B cell (primary cell): ENCODE data around the gene CCDC85A. TPM values are rescaled to one million over a fixed set of nuclear protein-coding genes. Genes with fewer than 3 reads are reported as not detected.

Source experiments
- ATAC-seq: fragments of 200-7000 bp; cut with Tn5 transposase; one replicate; pipeline ENCODE4 v1.10.0; 2021; ENCODE audit warnings: low read depth, mild to moderate bottlenecking, moderate number of reproducible peaks, moderate library complexity
- CTCF ChIA-PET: fragments of 350-600 bp; sonication (Branson Sonifier 250); formaldehyde crosslinking; loops from one replicate; lab custom pipeline; 2021; ENCODE audit warnings: antibody characterized with exemption, inconsistent platforms; lab: Charles Lee
- POLR2A ChIA-PET: fragments of 350-600 bp; sonication (Branson Sonifier 250); formaldehyde crosslinking; loops from one replicate; lab custom pipeline; 2021; ENCODE audit warnings: antibody characterized with exemption; lab: Charles Lee
- DNase-seq: peaks from one replicate; pipeline ENCODE4 v3.0.0; 2013
- H2AFZ ChIP-seq: 2 replicates; pipeline ENCODE4 v1.6.1; 2012; ENCODE audit warnings: mild to moderate bottlenecking, low read depth, low read length; ENCODE audit not compliant: insufficient read depth, poor library complexity, severe bottlenecking
- H3K27ac ChIP-seq, 2 donors: 1 replicate in 1 of 2; 2 replicates in 1 of 2; pipeline ENCODE4 v1.5.1; 2012 to 2013; ENCODE audit warnings: low read length in 2 of 2, mild to moderate bottlenecking in 2 of 2, moderate library complexity in 1 of 2
- H3K27me3 ChIP-seq, 4 experiments: fragments of 200-600 bp in 1 of 4; sonication (generic) in 1 of 4; replicated peaks in 1 of 4; 1 replicate in 2 of 4; 2 replicates in 2 of 4; pipeline versions ENCODE4 v1.6.1 to v1.7.0; 2013 to 2016; ENCODE audit warnings: low read length in 3 of 4, mild to moderate bottlenecking in 2 of 4, mixed read lengths in 1 of 4, moderate library complexity in 1 of 4; ENCODE audit not compliant: insufficient read depth in 4 of 4, control insufficient read depth in 3 of 4; ENCODE audit errors: control extremely low read depth in 1 of 4
- H3K36me3 ChIP-seq, 2 experiments: replicated peaks in 1 of 2; 1 replicate in 1 of 2; 2 replicates in 1 of 2; pipeline versions ENCODE4 v1.6.1 to v1.7.1; 2013; ENCODE audit warnings: low read length in 1 of 2; ENCODE audit not compliant: insufficient read depth in 2 of 2, control insufficient read depth in 1 of 2; ENCODE audit errors: control extremely low read depth in 1 of 2, extremely low read depth in 1 of 2
- H3K4me1 ChIP-seq, 2 donors: fragments of 200-600 bp in 1 of 2; sonication (generic) in 1 of 2; 1 replicate in 1 of 2; 2 replicates in 1 of 2; pipeline versions ENCODE4 v1.5.1 to v1.6.1; 2013 to 2017; ENCODE audit warnings: low read length in 2 of 2; ENCODE audit not compliant: control insufficient read depth in 2 of 2, insufficient read depth in 2 of 2
- H3K4me2 ChIP-seq: replicated peaks from 2 replicates; pipeline ENCODE3; 2012; ENCODE audit warnings: mild to moderate bottlenecking, low read depth, low read length; ENCODE audit not compliant: poor library complexity, severe bottlenecking
- H3K4me3 ChIP-seq, 5 experiments: fragments of 200-600 bp in 1 of 5; sonication (generic) in 1 of 5; 1 replicate in 3 of 5; 2 replicates in 2 of 5; pipeline versions ENCODE4 v1.5.1 to v1.7.0; 2011 to 2016; ENCODE audit warnings: low read length in 4 of 5, mild to moderate bottlenecking in 4 of 5, low read depth in 2 of 5, control low read depth in 1 of 5, moderate library complexity in 1 of 5; ENCODE audit not compliant: insufficient read depth in 1 of 5; ENCODE audit errors: control extremely low read depth in 1 of 5, extremely low read depth in 1 of 5
- H3K79me2 ChIP-seq: fragments of 200-600 bp; sonication (generic); one replicate; pipeline ENCODE4 v1.6.0; 2016; ENCODE audit warnings: low read length; ENCODE audit not compliant: control insufficient read depth, insufficient read depth
- H3K9ac ChIP-seq: fragments of 200-600 bp; sonication (generic); 2 replicates; pipeline ENCODE4 v1.6.1; 2017; ENCODE audit warnings: mild to moderate bottlenecking, low read length, moderate library complexity
- H3K9me3 ChIP-seq, 3 donors: one replicate each; pipeline versions ENCODE4 v1.6.1 to v1.7.1; 2013; ENCODE audit warnings: low read length in 2 of 3; ENCODE audit not compliant: control insufficient read depth in 2 of 3, insufficient read depth in 1 of 3; ENCODE audit errors: control extremely low read depth in 1 of 3
- H4K20me1 ChIP-seq: 2 replicates; pipeline ENCODE4 v1.6.0; 2012; ENCODE audit warnings: mild to moderate bottlenecking, low read length; ENCODE audit not compliant: insufficient read depth, control insufficient read depth, poor library complexity, severe bottlenecking
- H3K27ac Mint-ChIP-seq: one replicate; pipeline ENCODE4 v1.8.0; 2021; ENCODE audit warnings: mixed read lengths
- H3K27me3 Mint-ChIP-seq: one replicate; pipeline ENCODE4 v1.8.0; 2021; ENCODE audit warnings: mixed read lengths
- H3K4me1 Mint-ChIP-seq: one replicate; pipeline ENCODE4 v1.8.0; 2021; ENCODE audit warnings: mixed read lengths
- H3K4me3 Mint-ChIP-seq: one replicate; pipeline ENCODE4 v1.8.0; 2021; ENCODE audit warnings: mixed read lengths
- H3K9me3 Mint-ChIP-seq: one replicate; pipeline ENCODE4 v1.8.0; 2022; ENCODE audit warnings: mixed read lengths; ENCODE audit not compliant: insufficient read depth
- EZH2 ChIP-seq: IDR thresholded peaks from 2 replicates; pipeline ENCODE4 v1.6.1; 2012; ENCODE audit warnings: borderline replicate concordance, low read depth, mild to moderate bottlenecking, moderate library complexity, low read length; ENCODE audit not compliant: insufficient read depth, poor library complexity, severe bottlenecking
- WGBS: methylation state at CpG from one replicate; pipeline ENCODE4 v1.1.5; 2013; ENCODE audit warnings: missing lambda C conversion rate; ENCODE audit not compliant: insufficient coverage; 5-methylcytosine and 5-hydroxymethylcytosine counted together
- intact Hi-C: fragments of 100-400 bp; cut with micrococcal nuclease; formaldehyde crosslinking; loops from one replicate; pipeline ENCODE4 v1.10.0; 2022
- polyA plus RNA-seq: library from polyadenylated mRNA; depleted of rRNA; stranded (reverse); fragments of >200 nt; gene quantifications from 2 replicates; pipeline ENCODE4 v1.2.3, GENCODE V29; 2012
- total RNA-seq, 2 donors: library from RNA; stranded (reverse); fragments of 120-200 nt in 1 of 2; gene quantifications; 1 replicate in 1 of 2; 2 replicates in 1 of 2; pipeline versions ENCODE4 v1.2.3 to v1.2.4, GENCODE V29; 2013 to 2022
- TF ChIP-seq, protein P1 (sequence below): fragments of 200-600 bp; IDR thresholded peaks from one replicate; pipeline ENCODE4 v1.8.0; 2022; ENCODE audit warnings: antibody characterized with exemption, mild to moderate bottlenecking

The CCDC85A gene
- total and polyA plus RNA-seq, 2 donors (not counting 1 experiment from before 2014, with no cell fraction given), result 0.15 TPM; not detected in 1

DNA sequence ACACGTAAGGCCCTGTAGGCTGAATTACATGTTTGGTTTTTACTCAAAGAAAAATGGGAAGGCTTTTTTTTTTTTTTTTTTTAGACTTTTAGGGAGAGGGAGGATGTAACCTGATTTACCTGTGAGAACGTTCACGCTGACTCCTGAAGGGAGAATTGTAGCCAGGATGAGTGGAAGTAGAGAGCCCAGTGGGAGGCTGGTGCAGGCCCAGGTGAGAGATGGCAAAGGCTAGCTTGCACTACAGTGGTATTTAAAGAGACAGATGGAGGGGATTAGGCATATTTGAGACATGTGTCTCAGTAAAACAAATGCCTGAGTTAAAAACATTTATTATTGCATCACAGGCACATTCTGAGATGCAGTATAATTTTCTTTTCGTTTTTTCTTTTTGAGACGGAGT is 107.9 kb downstream of the CCDC85A start:
- TF ChIP-seq EZH2, result no peak
- TF ChIP-seq, protein P1, sequence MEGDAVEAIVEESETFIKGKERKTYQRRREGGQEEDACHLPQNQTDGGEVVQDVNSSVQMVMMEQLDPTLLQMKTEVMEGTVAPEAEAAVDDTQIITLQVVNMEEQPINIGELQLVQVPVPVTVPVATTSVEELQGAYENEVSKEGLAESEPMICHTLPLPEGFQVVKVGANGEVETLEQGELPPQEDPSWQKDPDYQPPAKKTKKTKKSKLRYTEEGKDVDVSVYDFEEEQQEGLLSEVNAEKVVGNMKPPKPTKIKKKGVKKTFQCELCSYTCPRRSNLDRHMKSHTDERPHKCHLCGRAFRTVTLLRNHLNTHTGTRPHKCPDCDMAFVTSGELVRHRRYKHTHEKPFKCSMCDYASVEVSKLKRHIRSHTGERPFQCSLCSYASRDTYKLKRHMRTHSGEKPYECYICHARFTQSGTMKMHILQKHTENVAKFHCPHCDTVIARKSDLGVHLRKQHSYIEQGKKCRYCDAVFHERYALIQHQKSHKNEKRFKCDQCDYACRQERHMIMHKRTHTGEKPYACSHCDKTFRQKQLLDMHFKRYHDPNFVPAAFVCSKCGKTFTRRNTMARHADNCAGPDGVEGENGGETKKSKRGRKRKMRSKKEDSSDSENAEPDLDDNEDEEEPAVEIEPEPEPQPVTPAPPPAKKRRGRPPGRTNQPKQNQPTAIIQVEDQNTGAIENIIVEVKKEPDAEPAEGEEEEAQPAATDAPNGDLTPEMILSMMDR, result no peak
- H3K27ac Mint-ChIP-seq, result no peak overlapping the region
- H3K9me3 Mint-ChIP-seq, result no peaks in the 10 kb centered on the region
- Histone ChIP-seq H3K79me2 (no peaks in the 10 kb centered on the region), H3K4me3 (no peak overlapping the region), H4K20me1 (no peaks in the 10 kb centered on the region), H3K27ac (no peak overlapping the region), H3K9ac (no peak overlapping the region), H3K4me2 (no peak overlapping the region), H3K36me3 (no peaks in the 10 kb centered on the region), H3K27me3 (no peaks in the 10 kb centered on the region), H3K4me1 (no peaks in the 10 kb centered on the region), H3K9me3 (no peaks in the 10 kb centered on the region), H2AFZ (no peak overlapping the region)
- ChIA-PET POLR2A (no interaction called here), CTCF (no interaction called here)
- no peaks in the 10 kb centered on the region for H3K27me3 Mint-ChIP-seq
- ATAC-seq (no peak), DNase-seq (no peak)
- no peaks in the 10 kb centered on the region for H3K4me1 Mint-ChIP-seq
- 67% methylated on average over 5 of the region's 5 CpGs for WGBS
- intact Hi-C loops, result no loop called here
- no peak overlapping the region for H3K4me3 Mint-ChIP-seq

DNA sequence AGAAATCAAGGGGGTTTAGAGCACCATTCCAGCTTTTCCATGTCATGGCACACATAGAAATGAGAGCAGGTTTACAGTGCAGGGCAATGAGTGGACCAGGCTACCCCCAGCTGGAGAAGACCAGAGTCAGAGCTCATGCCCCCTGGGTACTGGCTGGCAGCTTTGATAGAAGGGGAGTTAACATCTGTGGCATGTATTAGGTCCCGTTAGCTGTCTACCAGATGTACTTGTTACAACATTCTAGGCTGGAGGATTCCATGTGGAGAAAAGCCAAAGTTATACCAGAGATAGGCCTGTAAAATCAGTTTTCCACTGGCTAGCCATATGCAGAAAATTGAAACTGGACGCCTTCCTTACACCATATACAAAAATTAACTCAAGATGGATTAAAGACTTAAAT is 109.2 kb downstream of the CCDC85A start:
- no peaks in the 10 kb centered on the region for H3K27me3 ChIP-seq
- ChIA-PET CTCF (no interaction called here), POLR2A (no interaction called here)
- Mint-ChIP-seq H3K27ac (no peak overlapping the region), H3K4me1 (no peaks in the 10 kb centered on the region), H3K27me3 (no peaks in the 10 kb centered on the region), H3K4me3 (no peak overlapping the region), H3K9me3 (no peaks in the 10 kb centered on the region)
- no peak overlapping the region for H3K4me2 ChIP-seq
- no CpG with 5 or more reads among the region's 2 CpGs for WGBS
- no peak for TF ChIP-seq EZH2
- TF ChIP-seq, protein P1, result no peak
- H3K4me1 ChIP-seq, result no peaks in the 10 kb centered on the region
- no peak overlapping the region for H2AFZ ChIP-seq
- ATAC-seq (no peak), DNase-seq (no peak)
- H3K36me3 ChIP-seq, result no peaks in the 10 kb centered on the region
- no peaks in the 10 kb centered on the region for H4K20me1 ChIP-seq
- intact Hi-C loops, result no loop called here
- no peaks in the 10 kb centered on the region for H3K79me2 ChIP-seq
- H3K4me3 ChIP-seq, result no peak overlapping the region
- no peaks in the 10 kb centered on the region for H3K9me3 ChIP-seq
- no peak overlapping the region for H3K9ac ChIP-seq
- no peak overlapping the region for H3K27ac ChIP-seq
